PC-9 (cell line): ENCODE results near the gene FBXW12.

Experiments used
- CTCF ChIP-seq: fragments of 200-600 bp; sonication (generic); conservative IDR thresholded peaks from 2 replicates; pipeline ENCODE4 v1.6.1; 2017; ENCODE audit warnings: mixed run types, antibody characterized with exemption, mild to moderate bottlenecking, moderate library complexity
- EZH2 ChIP-seq: fragments of 200-600 bp; sonication (generic); IDR thresholded peaks from 2 replicates; pipeline ENCODE4 v1.8.0; 2017; ENCODE audit warnings: antibody characterized with exemption, low read depth

GRCh38 chr3:48431224-48432029, 59.4 kb downstream of the FBXW12 start:
- no peak for TF ChIP-seq CTCF
- TF ChIP-seq EZH2: no peak
